HepG2 (cell line): ENCODE measurements around the gene SPAG9. TPM values are rescaled to one million over a fixed set of nuclear protein-coding genes. Genes with fewer than 3 reads are reported as not detected.

Experiments used
- ARNTL ChIP-seq: sonication (generic); formaldehyde crosslinking; IDR thresholded peaks from 2 replicates; pipeline ENCODE4 v1.4.0; 2020; ENCODE audit warnings: mild to moderate bottlenecking, missing genetic modification reagents
- E2F2 ChIP-seq: sonication (generic); formaldehyde crosslinking; IDR thresholded peaks from 2 replicates; pipeline ENCODE4 v1.4.0; 2020; ENCODE audit warnings: missing genetic modification reagents, borderline replicate concordance
- FOXM1 ChIP-seq: sonication (generic); formaldehyde crosslinking; IDR thresholded peaks from 2 replicates; pipeline ENCODE4 v1.5.0; 2020; ENCODE audit warnings: missing genetic modification reagents
- GLI4 ChIP-seq: sonication (generic); formaldehyde crosslinking; IDR thresholded peaks from 2 replicates; pipeline ENCODE4 v1.5.1; 2020; ENCODE audit warnings: missing genetic modification reagents, mild to moderate bottlenecking, moderate library complexity, borderline replicate concordance
- HCFC1 ChIP-seq: fragments of 150-350 bp; IDR thresholded peaks from 2 replicates; pipeline ENCODE4 v1.6.1; 2014; ENCODE audit warnings: low read depth, low read length
- HDAC2 ChIP-seq: sonication (generic); formaldehyde crosslinking; IDR thresholded peaks from 2 replicates; pipeline ENCODE4 v1.4.0; 2020; ENCODE audit warnings: missing genetic modification reagents
- HES4 ChIP-seq: sonication (generic); formaldehyde crosslinking; IDR thresholded peaks from 2 replicates; pipeline ENCODE4 v1.9.0; 2021; ENCODE audit warnings: mild to moderate bottlenecking, missing genetic modification reagents, borderline replicate concordance
- KLF6 ChIP-seq: IDR thresholded peaks from 2 replicates; pipeline ENCODE4 v1.8.0; 2016; ENCODE audit warnings: missing biosample characterization, missing genetic modification reagents
- MAFK ChIP-seq, 2 experiments: IDR thresholded peaks in 1 of 2; conservative IDR thresholded peaks in 1 of 2; 2 replicates each; pipeline ENCODE4 v1.6.1; 2011; ENCODE audit warnings: improper control_type of control experiment in 2 of 2, low read length in 2 of 2
- NFIC ChIP-seq: IDR thresholded peaks from 2 replicates; pipeline ENCODE4 v1.6.1; 2012; ENCODE audit warnings: mild to moderate bottlenecking, low read length, inconsistent platforms
- RCOR2 ChIP-seq: IDR thresholded peaks from 2 replicates; pipeline ENCODE4 v1.6.1; 2016; ENCODE audit warnings: missing biosample characterization, missing genetic modification reagents
- SNRNP70 ChIP-seq: fragments of 200-400 bp; formaldehyde crosslinking; IDR thresholded peaks from 2 replicates; pipeline ENCODE4 v1.6.1; 2017; ENCODE audit warnings: mild to moderate bottlenecking, low read depth, low read length, moderate library complexity
- SRY ChIP-seq: sonication (generic); formaldehyde crosslinking; IDR thresholded peaks from 2 replicates; pipeline ENCODE4 v1.8.0; 2022; ENCODE audit warnings: mild to moderate bottlenecking, missing genetic modification reagents
- TMF1 ChIP-seq: sonication (generic); formaldehyde crosslinking; IDR thresholded peaks from 2 replicates; pipeline ENCODE4 v1.8.1; 2022; ENCODE audit warnings: low read depth, missing genetic modification reagents
- ZNF205 ChIP-seq: IDR thresholded peaks from 2 replicates; pipeline ENCODE4 v1.6.1; 2018; ENCODE audit warnings: missing biosample characterization, missing genetic modification reagents
- ZNF224 ChIP-seq: sonication (generic); formaldehyde crosslinking; IDR thresholded peaks from 2 replicates; pipeline ENCODE4 v1.5.0; 2020; ENCODE audit warnings: mild to moderate bottlenecking, missing genetic modification reagents
- ZNF24 ChIP-seq: fragments of 450-650 bp; IDR thresholded peaks from 2 replicates; pipeline ENCODE4 v1.6.1; 2017; ENCODE audit warnings: antibody characterized with exemption, mild to moderate bottlenecking
- ZNF263 ChIP-seq: sonication (generic); formaldehyde crosslinking; IDR thresholded peaks from 2 replicates; pipeline ENCODE4 v1.4.0; 2020; ENCODE audit warnings: missing genetic modification reagents
- ZNF383 ChIP-seq: sonication (generic); formaldehyde crosslinking; IDR thresholded peaks from 2 replicates; pipeline ENCODE4 v1.4.0; 2020; ENCODE audit warnings: missing genetic modification reagents, mild to moderate bottlenecking, borderline replicate concordance
- ZNF552 ChIP-seq: sonication (generic); formaldehyde crosslinking; IDR thresholded peaks from 2 replicates; pipeline ENCODE4 v1.9.0; 2022; ENCODE audit warnings: missing genetic modification reagents, mild to moderate bottlenecking, borderline replicate concordance
- ZNF629 ChIP-seq: sonication (generic); formaldehyde crosslinking; conservative IDR thresholded peaks from 2 replicates; pipeline ENCODE4 v1.5.0; 2020; ENCODE audit warnings: missing genetic modification reagents
- ZNF691 ChIP-seq: sonication (generic); formaldehyde crosslinking; IDR thresholded peaks from 2 replicates; pipeline ENCODE4 v1.4.0; 2020; ENCODE audit warnings: missing genetic modification reagents, low read depth, mild to moderate bottlenecking, borderline replicate concordance
- ZNF713 ChIP-seq: sonication (generic); formaldehyde crosslinking; IDR thresholded peaks from 2 replicates; pipeline ENCODE4 v1.4.0; 2020; ENCODE audit warnings: mild to moderate bottlenecking, missing genetic modification reagents
- ZNF720 ChIP-seq: sonication (generic); formaldehyde crosslinking; IDR thresholded peaks from 2 replicates; pipeline ENCODE4 v1.4.0; 2020; ENCODE audit warnings: missing genetic modification reagents
- ZNF749 ChIP-seq: sonication (generic); formaldehyde crosslinking; IDR thresholded peaks from 2 replicates; pipeline ENCODE4 v1.8.0; 2022; ENCODE audit warnings: mild to moderate bottlenecking, missing genetic modification reagents, moderate library complexity, borderline replicate concordance
- ZNF761 ChIP-seq: sonication (generic); formaldehyde crosslinking; conservative IDR thresholded peaks from 2 replicates; pipeline ENCODE4 v1.4.0; 2020; ENCODE audit warnings: mild to moderate bottlenecking, missing genetic modification reagents
- ZNF883 ChIP-seq: sonication (generic); formaldehyde crosslinking; IDR thresholded peaks from 2 replicates; pipeline ENCODE4 v1.5.1; 2020; ENCODE audit warnings: mild to moderate bottlenecking, missing genetic modification reagents; ENCODE audit errors: not compliant biosample characterization
- polyA plus RNA-seq, 8 experiments: library from polyadenylated mRNA; depleted of rRNA in 3 of 8; stranded (reverse) in 7 of 8; unstranded in 1 of 8; fragments of >200 nt; fragmentation: Illumina TruSeq in 4 of 8; extraction: Trizol in 4 of 8; gene quantifications; 2 replicates each; pipeline versions ENCODE4 v1.2.1 to v1.2.3, GENCODE V29; 2011 to 2016; ENCODE audit warnings: low read depth in 4 of 8, missing spikeins in 1 of 8, mixed read lengths in 1 of 8; ENCODE audit not compliant: insufficient read depth in 1 of 8
- total RNA-seq, 5 experiments: library from RNA; depleted of rRNA; stranded (reverse); fragments of >200 nt; fragmentation: Illumina TruSeq; extraction: Trizol; gene quantifications; 2 replicates each; pipeline ENCODE4 v1.2.3, GENCODE V29; 2016; ENCODE audit warnings: low read depth in 1 of 5
- TF ChIP-seq, protein P1 (sequence below): sonication (generic); formaldehyde crosslinking; IDR thresholded peaks from 2 replicates; pipeline ENCODE4 v1.5.0; 2020; ENCODE audit warnings: missing genetic modification reagents, mild to moderate bottlenecking, borderline replicate concordance

SPAG9 gene
- total and polyA plus RNA-seq, 2 of the 13 experiments (the other 11 are each of a cell fraction or from before 2014, with no cell fraction given): 43.2 to 78.6 TPM

DNA sequence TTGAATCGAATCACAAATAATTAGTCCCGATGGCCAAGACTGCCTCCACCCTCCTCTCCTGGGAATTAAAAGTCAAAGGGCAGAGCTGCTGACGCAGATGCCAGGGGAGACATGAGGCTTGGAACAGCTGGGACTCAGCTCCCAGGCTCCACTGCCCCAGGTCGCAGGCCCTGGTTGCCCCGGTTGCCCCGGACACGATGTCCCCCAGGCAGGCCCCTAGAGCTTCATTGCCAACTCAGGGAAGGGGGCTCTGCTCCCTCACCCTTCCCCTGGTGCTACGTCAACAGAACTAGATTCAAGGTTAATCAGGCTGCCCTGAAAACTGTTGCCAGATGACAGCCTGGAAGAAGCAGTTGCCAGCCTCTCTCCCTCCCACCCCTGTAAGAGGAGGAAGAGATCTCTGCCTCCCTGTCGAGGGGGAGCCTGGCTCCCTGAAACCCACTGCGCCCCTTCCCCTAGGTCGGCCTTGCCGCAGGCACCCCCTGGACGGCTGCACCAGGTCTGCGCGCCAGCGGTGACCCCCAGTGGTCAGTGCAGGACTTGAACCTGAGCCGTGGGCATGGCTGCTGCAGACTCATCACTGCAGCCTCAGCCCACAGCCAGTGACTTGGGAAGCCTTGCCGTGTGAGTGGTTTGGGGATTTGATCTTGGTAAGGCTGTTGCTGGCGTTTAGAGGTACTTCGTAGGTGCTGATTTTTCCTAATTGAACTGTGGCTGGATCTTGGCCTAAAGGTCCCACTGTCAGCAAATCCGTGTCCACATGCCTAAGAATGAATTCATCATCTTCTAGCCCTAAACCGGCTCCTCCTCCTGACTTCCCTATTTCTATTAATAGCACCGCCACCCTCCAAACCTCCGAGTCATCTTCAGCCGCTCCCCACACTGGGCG lies 170.4 kb downstream of the SPAG9 start (continued):
- TF ChIP-seq, protein P1, sequence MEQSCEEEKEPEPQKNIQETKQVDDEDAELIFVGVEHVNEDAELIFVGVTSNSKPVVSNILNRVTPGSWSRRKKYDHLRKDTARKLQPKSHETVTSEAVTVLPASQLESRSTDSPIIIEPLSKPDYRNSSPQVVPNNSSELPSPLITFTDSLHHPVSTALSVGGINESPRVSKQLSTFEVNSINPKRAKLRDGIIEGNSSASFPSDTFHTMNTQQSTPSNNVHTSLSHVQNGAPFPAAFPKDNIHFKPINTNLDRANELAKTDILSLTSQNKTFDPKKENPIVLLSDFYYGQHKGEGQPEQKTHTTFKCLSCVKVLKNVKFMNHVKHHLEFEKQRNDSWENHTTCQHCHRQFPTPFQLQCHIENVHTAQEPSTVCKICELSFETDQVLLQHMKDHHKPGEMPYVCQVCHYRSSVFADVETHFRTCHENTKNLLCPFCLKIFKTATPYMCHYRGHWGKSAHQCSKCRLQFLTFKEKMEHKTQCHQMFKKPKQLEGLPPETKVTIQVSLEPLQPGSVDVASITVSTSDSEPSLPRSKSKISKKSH: peak; percentile 92
- TF ChIP-seq ZNF552 (CRISPR knock-in tag) (0 out of 2 replicates have a peak, but pooled peaks have one; percentile 20), ZNF224 (CRISPR knock-in tag) (no peak), TMF1 (CRISPR knock-in tag) (no peak), FOXM1 (CRISPR knock-in tag) (no peak), ZNF749 (CRISPR knock-in tag) (no peak), RCOR2 (CRISPR knock-in tag) (peak; percentile 83), ZNF720 (CRISPR knock-in tag) (no peak), ARNTL (CRISPR knock-in tag) (0 out of 2 replicates have a peak, but pooled peaks have one; percentile 63), ZNF383 (CRISPR knock-in tag) (0 out of 2 replicates have a peak, but pooled peaks have one; percentile 30), MAFK (conservative IDR thresholded peaks at IDR 0.05 in 1 of 2, IDR thresholded peaks at IDR 0.05 in 1 of 2; ENCODE audit: low read length in 2 of 2) (peak in 1 of 2 experiments; percentile 29; a peak in 2 of 4 replicates), ZNF629 (CRISPR knock-in tag) (no peak; the same call in 1 of the 2 replicates), SRY (CRISPR knock-in tag) (peak; percentile 91; the same call in 1 of the 2 replicates), HCFC1 (no peak), ZNF883 (CRISPR knock-in tag) (peak; percentile 95), E2F2 (CRISPR knock-in tag) (0 out of 2 replicates have a peak, but pooled peaks have one; percentile 10), ZNF761 (CRISPR knock-in tag) (0 out of 2 replicates have a peak, but pooled peaks have one; percentile 47), ZNF205 (CRISPR knock-in tag) (peak; percentile 56; the same call in 1 of the 2 replicates), ZNF713 (no peak), HES4 (no peak), HDAC2 (CRISPR knock-in tag) (peak; percentile 94), ZNF24 (0 out of 2 replicates have a peak, but pooled peaks have one; percentile 36), GLI4 (peak; percentile 93), NFIC (no peak), KLF6 (no peak), ZNF691 (CRISPR knock-in tag) (peak; percentile 91; the same call in 1 of the 2 replicates), ZNF263 (CRISPR knock-in tag) (peak; percentile 67; the same call in 1 of the 2 replicates), SNRNP70 (no peak)
